ENCODE data around the gene RPL4.
"Not testable (repeated sequence)": the region's sequence is repeated elsewhere in the genome, so short reads cannot be mapped to it uniquely, and the experiment has no call there.

RPL4 gene

DNA sequence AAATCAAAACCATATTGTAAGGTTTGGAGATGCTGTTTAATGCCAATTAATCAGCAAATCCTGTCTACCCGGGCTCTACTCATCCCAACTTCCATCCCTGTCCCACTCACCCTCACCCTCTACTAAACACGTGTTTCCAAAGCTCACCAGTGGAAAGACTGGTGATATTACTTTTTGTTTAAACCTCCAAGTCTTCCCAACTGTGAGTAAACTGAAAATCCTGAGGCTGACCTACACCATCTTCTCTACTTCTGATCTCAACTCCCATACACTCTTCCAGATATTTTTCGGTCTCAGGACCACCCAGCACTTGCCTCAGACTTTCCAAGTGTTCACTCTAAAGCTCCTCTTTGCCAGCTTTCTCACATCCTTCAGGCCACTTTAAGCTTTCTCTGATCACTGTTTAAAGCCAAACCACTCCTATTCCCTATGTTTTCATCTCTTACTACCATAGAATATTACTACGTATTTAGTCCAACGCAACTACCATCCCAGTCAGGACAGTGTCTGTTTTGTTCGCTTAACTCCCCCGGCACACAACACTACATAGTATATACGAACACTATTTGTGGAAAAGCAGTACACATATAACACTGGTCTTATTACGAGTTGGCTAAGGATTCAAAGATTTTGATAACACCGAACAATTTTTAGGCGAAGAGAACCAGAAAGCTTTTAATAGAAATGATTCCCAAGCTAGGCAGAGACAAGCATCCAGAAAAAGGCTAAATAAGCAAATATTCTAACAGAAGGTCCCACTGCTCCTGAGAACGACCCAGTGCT, 684 bp downstream of the RPL4 start:
- peak overlapping the region; percentile 56 for H3K27ac ChIP-seq (ENCODE audit: low read depth, low read length)
- no peaks in the 10 kb centered on the region for H3K27me3 ChIP-seq (ENCODE audit: control insufficient read depth in 1 of 2, insufficient read depth in 2 of 2, low read length in 2 of 2)
- H3K9me3 ChIP-seq (ENCODE audit: low read length), result no peaks in the 10 kb centered on the region
- peak overlapping the region; percentile 87 for H3K9ac ChIP-seq (ENCODE audit: low read length)
- H3K4me3 ChIP-seq (ENCODE audit: low read depth in 1 of 2, low read length in 2 of 2), result peak overlapping the region; percentile 43 to 95
- peaks cover 21% of the 10 kb centered on the region for H3K4me1 ChIP-seq (ENCODE audit: insufficient read depth, low read length)
- H3K36me3 ChIP-seq (ENCODE audit: insufficient read depth, low read length), result peaks cover 43% of the 10 kb centered on the region

DNA sequence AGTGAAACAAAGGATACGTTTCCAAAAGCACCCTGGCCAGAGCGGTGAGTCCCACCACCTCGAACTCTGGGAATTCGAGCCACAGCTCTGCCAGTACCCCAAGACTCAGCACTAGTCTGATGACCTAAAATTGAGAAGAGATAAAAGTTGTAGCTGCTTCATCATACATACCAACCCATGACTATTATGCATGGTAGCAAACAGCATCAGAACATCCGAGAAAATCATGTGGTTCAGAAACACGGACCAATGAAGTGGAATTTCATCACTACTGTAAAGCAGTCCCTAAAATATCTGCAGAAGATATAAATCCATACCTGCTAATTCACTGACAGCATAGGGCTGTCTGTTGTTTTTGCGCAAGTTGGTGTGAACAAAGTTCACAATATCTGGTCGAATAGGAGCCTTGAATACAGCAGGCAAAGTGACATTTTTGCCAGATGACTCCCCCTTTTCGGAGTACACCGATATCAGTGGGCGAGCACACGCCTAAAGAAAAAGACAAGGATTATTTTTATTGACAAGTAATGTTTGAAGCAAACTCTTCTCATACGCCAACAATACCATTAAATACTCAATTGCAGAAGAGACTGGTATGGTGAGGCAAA, 1.5 kb downstream of the RPL4 start:
- H3K27me3 ChIP-seq (ENCODE audit: control insufficient read depth in 1 of 2, insufficient read depth in 2 of 2, low read length in 2 of 2); H3K9me3 ChIP-seq (ENCODE audit: low read length): not testable (repeated sequence)
- Histone ChIP-seq H3K4me1 (ENCODE audit: insufficient read depth, low read length) (peaks cover 25% of the 10 kb centered on the region), H3K4me3 (ENCODE audit: low read depth in 1 of 2, low read length in 2 of 2) (peak overlapping the region; percentile 43 to 95), H3K9ac (ENCODE audit: low read length) (peak overlapping the region; percentile 87), H3K36me3 (ENCODE audit: insufficient read depth, low read length) (peaks cover 51% of the 10 kb centered on the region), H3K27ac (ENCODE audit: low read depth, low read length) (peak overlapping the region; percentile 56)

DNA sequence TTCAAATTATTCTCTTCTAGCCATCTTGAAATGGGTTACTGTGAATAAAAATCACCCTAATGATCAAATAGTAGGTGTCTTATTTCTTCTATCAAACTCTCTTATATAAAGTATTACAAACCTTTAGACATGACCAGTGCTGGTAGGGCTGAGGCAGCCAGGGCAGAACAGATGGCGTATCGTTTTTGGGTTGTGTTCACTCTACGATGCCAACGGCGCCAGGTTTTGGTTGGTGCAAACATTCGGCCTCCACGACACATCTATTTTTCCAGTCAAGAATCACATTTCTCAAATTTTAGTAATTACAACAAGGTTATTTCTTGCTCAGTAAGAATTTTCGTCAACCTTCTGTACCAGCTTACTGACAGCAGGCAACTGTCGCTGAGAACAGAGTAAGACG, 2.2 kb downstream of the RPL4 start:
- Histone ChIP-seq H3K4me1 (ENCODE audit: insufficient read depth, low read length) (peaks cover 30% of the 10 kb centered on the region), H3K27ac (ENCODE audit: low read depth, low read length) (no peak overlapping the region), H3K9ac (ENCODE audit: low read length) (no peak overlapping the region), H3K9me3 (ENCODE audit: low read length) (no peaks in the 10 kb centered on the region), H3K4me3 (ENCODE audit: low read depth in 1 of 2, low read length in 2 of 2) (no peak overlapping the region), H3K36me3 (ENCODE audit: insufficient read depth, low read length) (peaks cover 54% of the 10 kb centered on the region), H3K27me3 (ENCODE audit: control insufficient read depth in 1 of 2, insufficient read depth in 2 of 2, low read length in 2 of 2) (no peaks in the 10 kb centered on the region)

DNA sequence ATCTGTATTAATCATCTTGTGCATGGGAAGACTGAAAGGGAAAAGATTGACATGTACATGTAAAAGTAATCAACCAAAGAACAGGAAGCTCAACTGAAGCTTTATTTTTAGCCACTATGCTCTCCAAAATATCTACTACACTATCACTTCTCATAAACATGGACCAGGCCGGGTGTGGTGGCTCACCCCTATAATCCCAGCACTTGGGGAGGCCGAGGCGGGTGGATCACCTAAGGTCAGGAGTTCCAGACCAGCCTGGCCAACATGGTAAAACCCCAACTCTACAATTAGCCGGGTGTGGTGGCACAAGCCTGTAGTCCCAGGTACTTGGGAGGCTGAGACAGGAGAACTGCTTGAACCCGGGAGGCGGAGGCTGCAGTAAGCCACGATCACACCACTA, 4.3 kb downstream of the RPL4 start:
- peaks cover 32% of the 10 kb centered on the region for H3K4me1 ChIP-seq (ENCODE audit: insufficient read depth, low read length)
- H3K9me3 ChIP-seq (ENCODE audit: low read length); H3K9ac ChIP-seq (ENCODE audit: low read length); H3K27ac ChIP-seq (ENCODE audit: low read depth, low read length); H3K27me3 ChIP-seq (ENCODE audit: control insufficient read depth in 1 of 2, insufficient read depth in 2 of 2, low read length in 2 of 2); H3K4me3 ChIP-seq (ENCODE audit: low read depth in 1 of 2, low read length in 2 of 2): not testable (repeated sequence)
- peaks cover 57% of the 10 kb centered on the region for H3K36me3 ChIP-seq (ENCODE audit: insufficient read depth, low read length)

DNA sequence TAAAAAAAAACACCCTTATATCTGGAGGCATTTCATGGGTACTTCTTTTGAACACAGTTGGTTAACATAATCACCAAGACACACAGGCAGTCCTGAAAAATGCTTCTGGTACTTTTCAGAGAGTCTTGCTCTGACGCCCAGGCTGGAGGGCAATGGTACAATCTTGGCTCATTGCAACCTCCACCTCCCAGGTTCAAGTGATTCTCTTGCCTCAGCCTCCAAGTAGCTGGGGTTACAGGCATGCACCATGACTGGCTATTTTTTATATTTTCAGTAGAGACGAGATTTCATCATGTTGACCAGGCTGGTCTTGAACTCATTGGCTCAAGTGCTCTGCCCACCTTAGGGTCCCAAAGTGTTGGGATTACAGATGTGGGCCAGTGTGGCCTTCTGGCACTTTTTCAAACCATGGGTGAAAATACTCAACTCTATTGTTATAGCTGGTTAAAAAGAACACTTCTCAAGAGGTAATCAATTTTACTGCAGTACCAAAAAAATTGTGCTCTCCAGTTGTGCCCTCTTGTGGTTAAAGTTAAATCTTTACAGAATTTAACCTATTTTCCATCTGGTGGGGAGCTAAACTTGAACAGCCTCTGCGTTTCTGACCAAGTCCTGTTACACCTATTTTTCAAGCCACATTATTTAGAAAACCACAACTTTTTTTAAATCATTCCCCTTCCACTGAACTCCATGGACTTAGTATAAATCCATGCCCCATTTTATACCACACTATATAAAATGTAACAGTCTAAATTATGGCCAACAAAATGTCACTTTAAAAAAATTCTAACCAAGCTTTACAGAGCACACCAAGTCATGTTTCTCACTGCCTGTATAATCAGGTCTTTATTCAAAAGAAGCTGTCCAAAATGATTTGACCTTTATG, 5.9 kb downstream of the RPL4 start:
- H3K4me1 ChIP-seq (ENCODE audit: insufficient read depth, low read length), result peaks cover 29% of the 10 kb centered on the region
- H3K27me3 ChIP-seq (ENCODE audit: control insufficient read depth in 1 of 2, insufficient read depth in 2 of 2, low read length in 2 of 2), result no peaks in the 10 kb centered on the region
- H3K9me3 ChIP-seq (ENCODE audit: low read length), result no peaks in the 10 kb centered on the region
- H3K4me3 ChIP-seq (ENCODE audit: low read depth in 1 of 2, low read length in 2 of 2), result no peak overlapping the region
- no peak overlapping the region for H3K9ac ChIP-seq (ENCODE audit: low read length)
- H3K27ac ChIP-seq (ENCODE audit: low read depth, low read length), result no peak overlapping the region
- peaks cover 72% of the 10 kb centered on the region for H3K36me3 ChIP-seq (ENCODE audit: insufficient read depth, low read length)

DNA sequence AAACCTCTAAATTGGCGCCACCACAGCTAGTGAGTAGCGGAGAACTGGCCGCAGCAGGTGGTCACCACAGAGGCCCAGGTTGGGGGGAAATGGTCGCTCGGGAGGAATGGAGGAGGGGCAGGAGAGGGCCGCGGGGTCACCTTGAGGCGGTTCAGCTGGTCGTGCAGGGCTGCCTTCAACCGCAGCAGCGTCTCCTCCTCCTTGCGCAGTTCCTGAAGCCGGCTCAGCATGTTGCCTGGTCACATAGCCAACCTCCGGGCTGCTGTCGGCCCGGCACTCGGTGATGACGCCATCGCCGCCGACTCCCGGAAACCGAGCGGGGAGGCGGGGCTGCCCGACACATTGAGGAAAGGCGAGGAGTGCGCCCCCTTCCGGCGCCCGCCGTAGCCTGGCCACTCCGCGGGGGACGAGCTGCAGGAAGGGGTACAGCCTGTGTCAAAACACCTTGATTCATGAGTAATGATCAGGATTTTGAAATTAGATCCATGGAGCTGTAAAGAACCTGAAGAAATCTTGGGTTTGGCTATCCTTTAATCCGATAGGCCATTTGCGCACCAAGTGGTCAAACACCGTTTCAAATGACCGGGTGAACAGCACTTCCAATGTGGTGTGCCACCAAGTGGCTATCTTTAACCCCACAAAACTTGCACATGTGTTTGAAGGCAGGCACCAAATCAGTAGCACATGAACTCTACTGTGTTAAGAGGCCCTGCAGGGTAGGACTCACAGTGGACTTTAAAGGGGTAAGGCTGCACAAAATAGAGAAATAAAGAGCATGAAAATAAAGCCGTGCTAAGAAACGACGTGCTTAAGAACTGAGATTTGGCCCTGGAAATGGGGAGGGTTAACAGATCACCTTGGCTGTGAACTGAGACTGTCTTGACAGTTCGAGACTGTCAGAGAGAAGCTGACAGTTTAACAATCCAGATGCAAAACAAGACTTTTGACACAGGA, 6.9 kb downstream of the RPL4 start, which contains the start of gene SNAPC5:
Gene SNAPC5 (minus strand): TSS at position 261 of the 954 bp plus-strand sequence. CDS start 31 bp downstream, at position 230.
- Histone ChIP-seq H3K4me3 (ENCODE audit: low read depth in 1 of 2, low read length in 2 of 2) (peak within 1 kb of the TSS; percentile 69 to 99), H3K27me3 (ENCODE audit: control insufficient read depth in 1 of 2, insufficient read depth in 2 of 2, low read length in 2 of 2) (no peaks in the 10 kb centered on the region), H3K27ac (ENCODE audit: low read depth, low read length) (peak within 1 kb of the TSS; percentile 90), H3K9ac (ENCODE audit: low read length) (peak within 1 kb of the TSS; percentile 87), H3K4me1 (ENCODE audit: insufficient read depth, low read length) (peaks cover 19% of the 10 kb centered on the region), H3K36me3 (ENCODE audit: insufficient read depth, low read length) (peaks cover 70% of the 10 kb centered on the region), H3K9me3 (ENCODE audit: low read length) (no peaks in the 10 kb centered on the region)

GRCh38 chr15:66496951-66497501, 7.6 kb downstream of the RPL4 start:
- Histone ChIP-seq H3K27me3 (ENCODE audit: control insufficient read depth in 1 of 2, insufficient read depth in 2 of 2, low read length in 2 of 2) (no peaks in the 10 kb centered on the region), H3K9me3 (ENCODE audit: low read length) (no peaks in the 10 kb centered on the region), H3K9ac (ENCODE audit: low read length) (peak overlapping the region; percentile 87), H3K36me3 (ENCODE audit: insufficient read depth, low read length) (peaks cover 70% of the 10 kb centered on the region), H3K4me3 (ENCODE audit: low read depth in 1 of 2, low read length in 2 of 2) (peak overlapping the region; percentile 69 to 99), H3K27ac (ENCODE audit: low read depth, low read length) (peak overlapping the region; percentile 90), H3K4me1 (ENCODE audit: insufficient read depth, low read length) (peaks cover 18% of the 10 kb centered on the region)

DNA sequence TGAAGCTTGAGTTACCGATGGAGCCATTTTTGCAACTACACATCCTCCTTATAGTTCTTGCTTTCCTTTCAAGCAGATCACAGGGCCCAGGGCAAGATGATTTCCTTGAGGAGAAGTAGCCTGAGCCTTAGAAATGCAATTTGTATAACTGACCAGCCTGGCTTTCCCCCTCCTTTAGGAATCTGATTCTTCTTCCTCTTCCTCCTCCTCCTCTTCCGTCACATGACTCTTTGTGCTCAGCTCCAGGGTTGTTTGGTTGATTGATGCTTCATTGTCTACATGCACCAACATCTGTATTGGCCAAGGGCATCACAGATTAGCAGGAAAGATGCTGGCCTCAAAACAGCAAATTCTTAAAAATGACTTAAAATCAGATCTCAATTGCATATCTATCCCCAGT, 10.4 kb downstream of the RPL4 start:
- Histone ChIP-seq H3K36me3 (ENCODE audit: insufficient read depth, low read length) (peaks cover 59% of the 10 kb centered on the region), H3K4me1 (ENCODE audit: insufficient read depth, low read length) (peaks cover 18% of the 10 kb centered on the region), H3K27me3 (ENCODE audit: control insufficient read depth in 1 of 2, insufficient read depth in 2 of 2, low read length in 2 of 2) (no peaks in the 10 kb centered on the region), H3K27ac (ENCODE audit: low read depth, low read length) (no peak overlapping the region), H3K9ac (ENCODE audit: low read length) (no peak overlapping the region), H3K4me3 (ENCODE audit: low read depth in 1 of 2, low read length in 2 of 2) (no peak overlapping the region), H3K9me3 (ENCODE audit: low read length) (no peaks in the 10 kb centered on the region)

GRCh38 chr15:66491846-66492245, 12.8 kb downstream of the RPL4 start:
- no peaks in the 10 kb centered on the region for H3K27me3 ChIP-seq (ENCODE audit: control insufficient read depth in 1 of 2, insufficient read depth in 2 of 2, low read length in 2 of 2)
- H3K27ac ChIP-seq (ENCODE audit: low read depth, low read length), result no peak overlapping the region
- no peak overlapping the region for H3K9ac ChIP-seq (ENCODE audit: low read length)
- H3K4me3 ChIP-seq (ENCODE audit: low read depth in 1 of 2, low read length in 2 of 2), result no peak overlapping the region
- H3K36me3 ChIP-seq (ENCODE audit: insufficient read depth, low read length), result peaks cover 66% of the 10 kb centered on the region
- no peaks in the 10 kb centered on the region for H3K9me3 ChIP-seq (ENCODE audit: low read length)
- H3K4me1 ChIP-seq (ENCODE audit: insufficient read depth, low read length), result peaks cover 8% of the 10 kb centered on the region

- Histone ChIP-seq H3K36me3 (ENCODE audit: insufficient read depth, low read length) (peaks cover 54% of the 10 kb centered on the region), H3K27me3 (ENCODE audit: control insufficient read depth in 1 of 2, insufficient read depth in 2 of 2, low read length in 2 of 2) (no peaks in the 10 kb centered on the region), H3K4me1 (ENCODE audit: insufficient read depth, low read length) (no peaks in the 10 kb centered on the region), H3K9ac (ENCODE audit: low read length) (no peak overlapping the region), H3K9me3 (ENCODE audit: low read length) (no peaks in the 10 kb centered on the region), H3K4me3 (ENCODE audit: low read depth in 1 of 2, low read length in 2 of 2) (no peak overlapping the region), H3K27ac (ENCODE audit: low read depth, low read length) (no peak overlapping the region)
These were observed 15.4 kb downstream of the RPL4 start for GRCh38 chr15:66489179-66489791.

Measured in muscle layer of colon (tissue), 2 donors.